GM18508 (cell line): ENCODE data around the gene CHMP6.

Experiments
- ATAC-seq: cut with Tn5 transposase; IDR thresholded peaks from one replicate; pipeline ENCODE4 v1.9.1; 2021; ENCODE audit warnings: moderate number of reproducible peaks; ENCODE audit not compliant: insufficient read depth, unreplicated experiment

Gene CHMP6

GRCh38 chr17:80955671-80956280 lies 35.9 kb upstream of the CHMP6 start:
- ATAC-seq = no peak

DNA sequence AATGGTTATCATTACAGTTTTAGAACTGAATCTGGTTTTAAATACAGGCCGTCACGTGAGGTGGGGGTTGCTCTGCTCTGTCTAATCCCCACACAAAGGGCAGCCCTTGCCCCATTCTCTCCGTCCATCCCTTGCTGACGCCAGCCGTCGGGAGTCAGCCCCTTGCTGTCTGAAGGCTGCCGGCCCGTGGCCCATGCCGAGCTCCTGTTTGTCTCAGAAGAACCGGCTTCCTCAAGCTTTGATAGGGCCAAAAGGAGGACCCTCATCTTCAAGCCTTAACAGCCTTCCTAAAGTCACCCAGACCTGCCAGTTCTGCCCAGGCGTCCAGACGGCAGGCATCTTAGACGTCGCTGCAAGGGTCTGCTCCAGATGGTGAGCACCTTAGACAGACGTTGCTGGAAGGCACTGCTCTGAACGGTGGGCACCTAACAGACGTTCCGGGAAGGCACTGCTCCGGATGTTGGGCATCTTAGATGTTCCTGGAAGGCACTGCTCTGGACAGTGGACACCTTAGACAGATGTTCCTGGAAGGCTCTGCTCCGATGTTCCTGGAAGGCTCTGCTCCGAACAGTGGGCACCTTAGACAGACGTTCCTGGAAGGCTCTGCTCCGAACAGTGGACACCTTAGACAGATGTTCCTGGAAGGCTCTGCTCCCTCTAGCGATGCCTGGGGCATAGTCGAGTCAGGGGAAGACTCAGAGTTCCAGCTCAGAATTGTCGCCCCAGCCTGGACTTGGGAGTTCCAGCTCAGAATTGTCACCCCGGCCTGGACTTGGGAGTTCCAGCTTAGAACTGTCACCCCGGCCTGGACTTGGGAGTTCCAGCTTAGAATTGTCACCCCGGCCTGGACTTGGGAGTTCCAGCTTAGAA lies 35.1 kb upstream of the CHMP6 start:
- ATAC-seq = no peak

DNA sequence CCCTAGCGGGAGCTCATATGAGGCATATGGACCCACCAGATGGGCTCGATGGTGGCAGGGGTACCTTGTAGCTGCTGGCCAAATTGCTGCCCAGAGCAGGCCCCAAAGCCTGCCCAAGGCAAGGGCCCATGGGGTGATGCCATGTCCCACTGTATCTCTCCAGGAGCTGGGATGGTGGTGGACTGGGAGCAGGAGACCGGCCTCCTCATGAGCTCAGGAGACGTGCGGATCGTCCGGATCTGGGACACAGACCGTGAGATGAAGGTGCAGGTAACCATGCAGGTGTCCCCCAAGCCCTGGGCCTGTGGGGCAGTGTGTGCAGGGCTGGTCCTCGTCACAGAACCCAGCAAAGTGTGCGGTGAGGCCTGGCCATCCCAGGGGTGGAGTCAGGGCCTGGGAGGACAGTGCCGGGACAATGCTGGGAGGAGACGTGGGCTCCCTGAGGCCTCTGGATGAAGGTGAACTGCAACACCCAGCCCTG lies 34.1 kb upstream of the CHMP6 start:
- no peak for ATAC-seq

- ATAC-seq = no peak
Measured at GRCh38 chr17:80959330-80960036, 32.2 kb upstream of the CHMP6 start.

DNA sequence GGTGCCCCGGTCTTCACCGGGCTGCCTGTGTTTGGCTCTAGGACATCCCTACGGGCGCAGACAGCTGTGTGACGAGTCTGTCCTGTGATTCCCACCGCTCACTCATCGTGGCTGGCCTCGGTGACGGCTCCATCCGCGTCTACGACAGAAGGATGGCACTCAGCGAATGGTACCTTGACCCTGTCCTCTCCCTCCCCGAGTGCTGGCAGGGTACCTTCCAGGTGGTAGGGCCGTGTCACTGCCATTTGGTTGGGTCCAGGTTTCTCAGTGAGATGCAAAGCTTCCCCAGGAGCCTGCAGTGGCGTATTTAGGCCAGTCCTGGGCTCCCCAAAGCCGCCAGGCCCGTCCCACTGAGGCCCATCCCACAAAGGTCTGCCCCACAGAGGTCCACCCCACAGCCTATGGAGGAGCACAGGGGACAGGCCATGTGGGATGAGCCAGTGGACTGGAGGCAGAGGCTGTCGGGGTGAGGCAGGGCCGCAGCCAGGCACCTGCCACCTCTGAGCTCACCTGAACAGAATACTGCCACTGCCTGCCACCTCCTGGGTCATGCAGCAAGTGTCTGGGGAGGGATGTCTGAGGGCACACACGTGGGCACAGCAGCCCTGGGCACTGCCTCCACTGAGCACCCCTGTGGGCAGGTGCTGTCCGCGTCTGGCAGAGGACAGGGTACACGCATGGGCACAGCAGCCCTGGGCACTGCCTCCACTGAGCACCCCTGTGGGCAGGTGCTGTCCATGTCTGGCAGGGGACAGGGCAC lies 31.4 kb upstream of the CHMP6 start:
- ATAC-seq = no peak

DNA sequence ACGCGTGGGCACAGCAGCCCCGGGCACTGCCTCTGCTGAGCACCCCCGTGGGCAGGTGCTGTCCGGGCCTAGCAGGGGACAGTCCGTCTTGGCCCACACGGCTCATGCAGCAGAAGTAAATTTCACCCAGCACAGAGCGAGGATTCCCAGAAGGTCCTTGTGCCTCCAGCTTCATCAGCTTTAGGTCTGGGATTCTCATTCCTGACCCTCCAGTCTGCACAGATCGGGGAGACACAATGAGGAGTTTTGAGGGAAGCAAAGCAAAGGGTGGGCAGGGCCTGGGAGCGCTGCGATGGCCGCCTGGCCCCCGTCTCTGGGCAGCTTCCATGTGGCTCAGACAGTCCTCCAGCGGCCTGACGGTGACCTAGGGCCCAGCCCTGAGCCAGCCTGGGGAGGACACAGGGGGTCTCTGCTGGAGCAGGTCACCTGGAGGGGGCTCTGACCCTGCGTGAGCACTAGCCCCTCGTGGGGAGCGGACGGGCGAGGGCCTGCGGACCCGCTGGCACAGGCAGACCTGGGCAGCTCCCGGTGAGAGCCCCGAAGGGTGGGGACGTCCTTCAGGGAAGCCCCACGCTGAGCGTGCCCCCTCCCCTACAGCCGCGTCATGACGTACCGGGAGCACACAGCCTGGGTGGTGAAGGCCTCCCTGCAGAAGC lies 30.7 kb upstream of the CHMP6 start:
- ATAC-seq = no peak

- ATAC-seq = no peak
Measured at GRCh38 chr17:80961541-80962330, 29.9 kb upstream of the CHMP6 start.

- ATAC-seq = no peak
Measured at GRCh38 chr17:80962356-80963329, 29.0 kb upstream of the CHMP6 start.

DNA sequence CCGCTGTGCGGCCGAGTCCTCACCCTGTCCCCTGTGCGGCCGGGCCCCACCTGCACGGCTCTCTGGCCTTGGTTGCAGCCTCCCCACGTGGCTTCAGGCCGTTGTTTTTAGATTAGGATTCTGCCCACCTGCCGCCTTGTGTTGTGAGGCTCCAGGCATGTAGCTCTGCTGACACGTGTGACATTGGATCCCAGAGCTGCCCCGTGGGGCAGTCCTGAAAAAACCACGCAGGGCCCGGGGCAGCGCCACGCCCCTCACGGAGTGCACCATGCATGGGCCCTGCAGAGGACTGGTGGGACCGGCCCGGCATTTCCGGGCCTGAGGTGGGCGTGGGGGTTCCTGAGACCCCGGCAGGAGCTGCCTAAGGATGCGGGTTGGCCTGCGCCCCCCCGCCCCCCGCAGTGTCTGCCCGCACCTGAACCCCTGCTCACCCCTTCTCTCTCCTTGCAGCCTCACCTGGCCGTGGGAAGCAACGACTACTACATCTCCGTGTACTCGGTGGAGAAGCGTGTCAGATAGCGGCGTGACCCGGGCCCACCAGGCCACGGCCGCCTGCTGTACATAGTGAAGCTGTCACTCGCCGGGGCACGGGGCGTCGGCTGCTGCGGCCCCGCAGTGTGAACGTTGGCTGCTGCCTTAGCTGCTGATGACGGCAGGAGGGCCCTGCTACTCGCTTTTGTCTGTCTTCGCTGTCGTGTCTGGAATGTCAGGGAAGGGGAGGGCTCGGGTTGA lies 27.7 kb upstream of the CHMP6 start:
- ATAC-seq = no peak

- no peak for ATAC-seq
Measured at GRCh38 chr17:80964544-80964856, 27.1 kb upstream of the CHMP6 start.

DNA sequence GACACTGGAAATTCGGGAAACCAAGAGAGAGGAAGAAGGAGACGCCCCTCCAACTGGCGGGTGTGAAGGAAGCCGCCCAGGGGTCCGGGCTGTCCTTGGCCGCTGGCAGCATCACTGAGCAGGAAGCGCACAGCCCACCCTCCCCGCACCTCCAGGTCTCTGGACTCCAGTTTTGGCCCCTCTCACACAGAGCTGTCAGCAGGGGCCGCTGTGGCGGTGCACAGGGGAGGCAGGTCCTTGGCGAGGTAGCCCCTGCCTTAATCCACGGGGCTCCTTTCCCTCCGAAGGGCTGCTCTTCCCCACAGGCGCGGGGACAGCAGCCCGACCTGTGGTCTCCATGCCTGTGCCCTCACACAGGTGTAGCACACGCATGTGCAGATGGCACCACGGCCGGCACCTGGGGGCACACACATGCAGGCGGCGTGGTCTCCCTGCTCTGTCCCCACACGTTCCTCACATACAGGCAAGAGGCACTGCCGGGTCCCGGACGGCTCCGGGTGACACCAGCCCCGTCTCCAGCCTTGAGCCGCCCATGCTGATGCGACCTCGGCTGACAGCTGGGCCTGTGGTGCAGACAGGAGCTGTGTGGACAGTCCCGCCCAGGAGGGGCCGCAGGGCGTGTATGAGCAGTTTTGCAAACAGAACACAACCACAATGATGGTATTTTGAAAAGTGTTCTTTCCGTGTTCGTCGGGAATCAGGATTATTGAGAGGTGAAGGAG lies 26.6 kb upstream of the CHMP6 start:
- no peak for ATAC-seq

DNA sequence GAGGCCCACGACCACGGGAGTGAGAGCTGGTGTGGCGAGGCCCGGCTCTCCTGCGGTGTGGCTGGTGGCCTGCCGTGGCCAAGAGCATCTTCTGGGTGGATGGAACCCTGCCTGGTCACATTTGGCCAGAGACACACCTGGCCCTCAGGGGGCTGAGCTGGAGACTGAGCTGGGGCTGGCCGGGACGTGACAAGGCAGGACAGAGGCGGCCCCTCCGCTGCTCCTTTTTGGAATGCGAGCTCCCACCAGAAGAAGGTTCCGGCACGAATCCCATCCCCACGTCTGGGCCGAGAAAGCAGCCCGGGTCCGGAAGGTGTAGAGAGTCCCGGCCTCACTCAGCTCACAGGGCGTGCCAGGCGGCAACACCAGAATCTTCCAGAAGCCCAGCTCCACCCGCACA lies 26.0 kb upstream of the CHMP6 start:
- no peak for ATAC-seq

GRCh38 chr17:80967404-80967872 lies 24.2 kb upstream of the CHMP6 start:
- ATAC-seq = no peak

DNA sequence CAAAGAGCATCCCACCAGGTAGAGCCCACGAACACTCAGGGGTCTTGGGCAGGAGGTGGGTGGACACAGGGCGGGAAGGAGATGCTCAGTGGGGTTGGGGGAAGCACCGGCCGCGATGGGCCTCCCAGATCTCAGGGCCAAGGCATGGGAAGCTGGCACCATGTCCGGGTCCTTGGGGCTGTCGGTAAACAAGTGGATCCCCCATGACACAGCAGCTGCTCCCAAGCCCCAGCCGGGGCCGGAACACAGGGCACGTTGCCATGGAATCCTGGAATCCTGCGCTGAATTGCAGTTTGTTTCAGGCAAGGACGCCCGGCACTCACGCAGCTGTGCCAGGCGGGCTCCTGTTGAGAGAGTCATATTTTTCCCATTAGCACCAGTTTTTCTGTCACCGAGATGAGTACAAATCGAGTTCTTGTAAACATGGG lies 23.0 kb upstream of the CHMP6 start:
- no peak for ATAC-seq

DNA sequence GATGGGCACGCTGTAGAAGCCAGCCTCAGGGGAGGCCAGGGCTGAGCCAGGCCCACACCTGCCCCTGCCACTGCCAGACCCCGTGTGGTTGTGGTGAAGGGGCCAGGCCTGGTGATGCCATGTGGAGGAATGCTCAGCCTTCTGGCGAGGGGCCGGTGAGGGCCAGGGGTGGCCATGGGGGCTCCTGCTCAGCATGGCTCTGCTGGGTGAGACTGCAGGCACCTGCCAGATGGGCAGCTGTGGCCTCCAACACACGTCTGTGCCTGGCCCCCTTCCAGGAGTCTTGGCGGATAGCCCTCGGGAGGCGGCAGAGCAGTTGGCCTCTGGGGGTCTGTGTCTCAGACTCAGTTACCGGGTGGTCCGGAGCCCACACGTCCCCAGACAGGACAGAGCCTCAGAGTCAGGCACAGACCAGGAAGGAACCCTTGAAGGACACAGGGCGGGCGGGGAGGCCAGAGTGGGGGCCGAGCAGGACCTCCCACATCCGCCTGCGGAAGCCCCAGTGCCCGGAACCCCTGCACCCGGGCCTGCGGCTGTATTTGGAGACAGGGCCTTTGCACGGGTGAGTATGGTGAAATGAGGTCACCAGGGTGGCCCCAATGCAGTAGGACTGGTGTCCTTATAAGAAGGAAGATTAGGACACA lies 22.5 kb upstream of the CHMP6 start:
- ATAC-seq = no peak

DNA sequence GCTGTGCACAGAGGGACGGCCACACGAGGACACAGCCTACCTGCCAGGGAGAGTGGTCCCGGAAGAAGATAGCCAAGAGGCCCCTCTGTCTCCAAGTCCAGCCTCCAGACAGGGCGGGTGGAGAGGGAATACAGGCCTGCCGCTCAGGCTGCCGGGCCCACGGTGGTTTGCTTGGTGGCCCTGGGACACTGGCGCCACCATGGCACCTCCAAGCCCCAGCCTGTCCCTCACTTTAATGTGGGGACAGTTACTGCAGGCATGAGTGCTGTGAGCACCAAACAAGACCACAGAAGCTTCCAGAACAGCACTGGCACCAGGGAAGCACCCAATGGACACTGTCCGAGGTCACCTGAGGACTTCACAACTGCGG lies 22.0 kb upstream of the CHMP6 start:
- ATAC-seq = no peak
